Measurements from ENCODE around the gene PCGF3.

- TF ChIP-seq, protein P1, sequence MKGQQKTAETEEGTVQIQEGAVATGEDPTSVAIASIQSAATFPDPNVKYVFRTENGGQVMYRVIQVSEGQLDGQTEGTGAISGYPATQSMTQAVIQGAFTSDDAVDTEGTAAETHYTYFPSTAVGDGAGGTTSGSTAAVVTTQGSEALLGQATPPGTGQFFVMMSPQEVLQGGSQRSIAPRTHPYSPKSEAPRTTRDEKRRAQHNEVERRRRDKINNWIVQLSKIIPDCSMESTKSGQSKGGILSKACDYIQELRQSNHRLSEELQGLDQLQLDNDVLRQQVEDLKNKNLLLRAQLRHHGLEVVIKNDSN (IDR thresholded peaks at IDR 0.05): no peak
- TF ChIP-seq, protein P2, sequence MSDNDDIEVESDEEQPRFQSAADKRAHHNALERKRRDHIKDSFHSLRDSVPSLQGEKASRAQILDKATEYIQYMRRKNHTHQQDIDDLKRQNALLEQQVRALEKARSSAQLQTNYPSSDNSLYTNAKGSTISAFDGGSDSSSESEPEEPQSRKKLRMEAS (IDR thresholded peaks at IDR 0.05): no peak
These were observed 46.7 kb upstream of the PCGF3 start for GRCh38 chr4:658681-659667.
